Neural progenitor cell (in vitro differentiated cells): ENCODE measurements around the gene NDUFAF7. TPM values are rescaled to one million over a fixed set of nuclear protein-coding genes. Genes with fewer than 3 reads are reported as not detected.
"Not testable (repeated sequence)": the region's sequence is repeated elsewhere in the genome, so short reads cannot be mapped to it uniquely, and the experiment has no call there.

ENCODE experiments used
- DNase-seq: peaks from one replicate; pipeline ENCODE4 v3.0.0-alpha.2; 2016; ENCODE audit warnings: low spot score
- H2AFZ ChIP-seq: fragments of 200-600 bp; sonication (generic); replicated peaks from 2 replicates; pipeline ENCODE4 v1.6.1; 2016; ENCODE audit warnings: antibody characterized with exemption
- H3F3A ChIP-seq: fragments of 200-600 bp; sonication (generic); 2 replicates; pipeline ENCODE4 v1.6.1; 2016; ENCODE audit warnings: antibody characterized with exemption, low read depth
- H3K27ac ChIP-seq: fragments of 200-600 bp; sonication (generic); 2 replicates; pipeline ENCODE4 v1.5.1; 2016; ENCODE audit warnings: mild to moderate bottlenecking
- H3K27me3 ChIP-seq: fragments of 200-600 bp; sonication (generic); 2 replicates; pipeline ENCODE4 v1.6.1; 2016; ENCODE audit warnings: mild to moderate bottlenecking, moderate library complexity
- H3K36me3 ChIP-seq: fragments of 200-600 bp; sonication (generic); 2 replicates; pipeline ENCODE4 v1.5.1; 2016
- H3K4me1 ChIP-seq: fragments of 200-600 bp; sonication (generic); 2 replicates; pipeline ENCODE4 v1.6.1; 2016; ENCODE audit warnings: mixed run types
- H3K4me2 ChIP-seq: fragments of 200-600 bp; sonication (generic); 2 replicates; pipeline ENCODE4 v1.6.1; 2016
- H3K4me3 ChIP-seq: fragments of 200-600 bp; sonication (generic); 2 replicates; pipeline ENCODE4 v1.5.1; 2016
- H3K79me2 ChIP-seq: fragments of 200-600 bp; sonication (generic); 2 replicates; pipeline ENCODE4 v1.6.1; 2016; ENCODE audit warnings: low read depth
- H3K9ac ChIP-seq: fragments of 200-600 bp; sonication (generic); 2 replicates; pipeline ENCODE4 v1.6.1; 2016
- H3K9me3 ChIP-seq: fragments of 200-600 bp; sonication (generic); 2 replicates; pipeline ENCODE4 v1.5.1; 2016; ENCODE audit warnings: low read depth
- H4K20me1 ChIP-seq: fragments of 200-600 bp; sonication (generic); 2 replicates; pipeline ENCODE4 v1.6.1; 2016; ENCODE audit warnings: low read depth
- H3K27ac Mint-ChIP-seq: 3 replicates; pipeline ENCODE4 v1.8.0; 2021; ENCODE audit warnings: mixed read lengths
- H3K27me3 Mint-ChIP-seq: 2 replicates; pipeline ENCODE4 v1.8.0; 2022; ENCODE audit warnings: low read depth, mild to moderate bottlenecking, inconsistent platforms, moderate library complexity, mixed read lengths; ENCODE audit not compliant: insufficient read depth
- H3K36me3 Mint-ChIP-seq: 3 replicates; pipeline ENCODE4 v1.8.0; 2021; ENCODE audit warnings: mixed read lengths
- H3K4me1 Mint-ChIP-seq: 3 replicates; pipeline ENCODE4 v1.8.0; 2021; ENCODE audit warnings: mixed read lengths
- H3K4me3 Mint-ChIP-seq: 3 replicates; pipeline ENCODE4 v1.8.0; 2021; ENCODE audit warnings: mild to moderate bottlenecking, moderate library complexity, mixed read lengths
- H3K9me3 Mint-ChIP-seq: 3 replicates; pipeline ENCODE4 v1.8.0; 2020; ENCODE audit warnings: mixed read lengths
- CTCF ChIP-seq: fragments of 200-600 bp; sonication (generic); IDR thresholded peaks from 2 replicates; pipeline ENCODE4 v1.5.1; 2017; ENCODE audit warnings: antibody characterized with exemption, mild to moderate bottlenecking
- EZH2 ChIP-seq: fragments of 200-600 bp; sonication (generic); IDR thresholded peaks from 2 replicates; pipeline ENCODE4 v1.6.1; 2017; ENCODE audit warnings: antibody characterized with exemption, mild to moderate bottlenecking, moderate library complexity
- EZH2phosphoT487 ChIP-seq: fragments of 200-600 bp; sonication (generic); IDR thresholded peaks from 2 replicates; pipeline ENCODE4 v1.6.1; 2017; ENCODE audit warnings: antibody characterized with exemption
- total RNA-seq: library from RNA; depleted of rRNA; stranded (reverse); fragments of >200 nt; gene quantifications from 2 replicates; pipeline ENCODE4 v1.2.3, GENCODE V29; 2015; ENCODE audit warnings: low replicate concordance

NDUFAF7 gene
- total RNA-seq, 1 donor from 2014 or later = 47.4 TPM

GRCh38 chr2:37287966-37288365, 56.5 kb downstream of the NDUFAF7 start:
- no peak overlapping the region for H3K27ac ChIP-seq
- no peak overlapping the region for H3K27ac Mint-ChIP-seq
- no peaks in the 10 kb centered on the region for H3K9me3 ChIP-seq
- no peaks in the 10 kb centered on the region for H3K27me3 ChIP-seq
- no peak overlapping the region for H3K4me2 ChIP-seq
- no peak overlapping the region for H3K4me3 Mint-ChIP-seq
- no peaks in the 10 kb centered on the region for H3K4me1 Mint-ChIP-seq
- no peaks in the 10 kb centered on the region for H4K20me1 ChIP-seq
- H3K36me3 Mint-ChIP-seq = peaks cover 18% of the 10 kb centered on the region
- peaks cover 3% of the 10 kb centered on the region for H3F3A ChIP-seq
- H3K9ac ChIP-seq = no peak overlapping the region
- H3K4me1 ChIP-seq = no peaks in the 10 kb centered on the region
- no peak overlapping the region for H2AFZ ChIP-seq
- peaks cover 17% of the 10 kb centered on the region for H3K79me2 ChIP-seq
- TF ChIP-seq EZH2 (no peak), EZH2phosphoT487 (no peak), CTCF (peak; percentile 24)
- no peaks in the 10 kb centered on the region for H3K27me3 Mint-ChIP-seq
- H3K36me3 ChIP-seq = peaks cover 31% of the 10 kb centered on the region
- H3K9me3 Mint-ChIP-seq = no peaks in the 10 kb centered on the region
- no peak overlapping the region for H3K4me3 ChIP-seq
- DNase-seq = peak; percentile 7

GRCh38 chr2:37291680-37292079, 60.2 kb downstream of the NDUFAF7 start:
- no peaks in the 10 kb centered on the region for H3F3A ChIP-seq
- peaks cover 20% of the 10 kb centered on the region for H3K36me3 ChIP-seq
- Mint-ChIP-seq H3K4me1 (no peaks in the 10 kb centered on the region), H3K4me3 (no peak overlapping the region), H3K27ac (no peak overlapping the region), H3K27me3 (no peaks in the 10 kb centered on the region), H3K36me3 (peaks cover 21% of the 10 kb centered on the region), H3K9me3 (no peaks in the 10 kb centered on the region)
- peaks cover 53% of the 10 kb centered on the region for H3K79me2 ChIP-seq
- no peak overlapping the region for H3K4me2 ChIP-seq
- peaks cover 6% of the 10 kb centered on the region for H4K20me1 ChIP-seq
- H2AFZ ChIP-seq = no peak overlapping the region
- no peaks in the 10 kb centered on the region for H3K27me3 ChIP-seq
- TF ChIP-seq EZH2 = no peak
- TF ChIP-seq EZH2phosphoT487 = no peak
- TF ChIP-seq CTCF = no peak
- H3K4me3 ChIP-seq = no peak overlapping the region
- no peaks in the 10 kb centered on the region for H3K4me1 ChIP-seq
- no peak overlapping the region for H3K9ac ChIP-seq
- H3K9me3 ChIP-seq = no peaks in the 10 kb centered on the region
- H3K27ac ChIP-seq = no peak overlapping the region
- no peak for DNase-seq

- H3K27me3 Mint-ChIP-seq, H3K9ac ChIP-seq, H3K4me1 ChIP-seq, H2AFZ ChIP-seq, H3K27ac Mint-ChIP-seq, H3F3A ChIP-seq, H3K9me3 Mint-ChIP-seq, H3K4me1 Mint-ChIP-seq, H3K4me3 ChIP-seq, DNase-seq, H3K36me3 ChIP-seq, H3K27me3 ChIP-seq, H3K9me3 ChIP-seq, H3K27ac ChIP-seq, H3K4me3 Mint-ChIP-seq, H3K4me2 ChIP-seq: not testable (repeated sequence)
- H3K79me2 ChIP-seq = peaks cover 84% of the 10 kb centered on the region
- H3K36me3 Mint-ChIP-seq = peaks cover 21% of the 10 kb centered on the region
- peaks cover 23% of the 10 kb centered on the region for H4K20me1 ChIP-seq
Measured at GRCh38 chr2:37294858-37295257, 63.4 kb downstream of the NDUFAF7 start.

DNA sequence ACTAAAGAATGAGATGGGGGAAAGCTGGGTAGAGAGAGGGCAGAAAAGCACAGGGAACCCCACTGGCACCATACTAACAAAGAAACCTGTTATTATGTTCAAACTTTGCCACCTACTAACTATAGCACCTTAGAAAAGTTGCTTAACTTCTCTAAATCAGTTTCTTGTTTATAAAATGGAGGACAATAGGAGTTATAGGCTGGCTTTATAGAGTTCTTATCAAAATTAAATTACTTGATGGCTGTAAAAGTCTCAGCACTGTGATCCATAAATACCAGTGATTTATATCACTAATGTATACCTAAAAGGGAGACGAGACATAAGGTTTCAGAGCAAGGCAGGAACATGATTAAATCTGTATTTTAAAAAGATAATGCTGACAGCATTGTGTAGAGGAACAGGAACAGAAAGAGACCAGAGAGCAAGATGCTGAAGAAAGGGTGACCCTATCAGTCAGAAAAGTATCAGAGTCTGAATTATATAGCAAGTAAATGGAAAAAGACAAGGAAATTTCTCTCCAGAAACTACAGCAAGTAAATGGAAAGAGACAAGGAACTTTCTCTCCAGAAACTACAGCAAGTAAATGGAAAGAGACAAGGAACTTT, 64.1 kb downstream of the NDUFAF7 start:
- H3K9me3 ChIP-seq = no peaks in the 10 kb centered on the region
- no peak for DNase-seq
- no peak overlapping the region for H3K27ac ChIP-seq
- peaks cover 23% of the 10 kb centered on the region for H4K20me1 ChIP-seq
- H3K79me2 ChIP-seq = peaks cover 91% of the 10 kb centered on the region
- H3K36me3 ChIP-seq = peaks cover 9% of the 10 kb centered on the region
- Mint-ChIP-seq H3K27me3 (no peaks in the 10 kb centered on the region), H3K4me1 (no peaks in the 10 kb centered on the region), H3K27ac (no peak overlapping the region), H3K36me3 (peaks cover 25% of the 10 kb centered on the region), H3K4me3 (no peak overlapping the region), H3K9me3 (peaks cover 7% of the 10 kb centered on the region)
- no peak overlapping the region for H3K4me3 ChIP-seq
- no peaks in the 10 kb centered on the region for H3F3A ChIP-seq
- H3K4me1 ChIP-seq = no peaks in the 10 kb centered on the region
- no peak overlapping the region for H3K9ac ChIP-seq
- H3K4me2 ChIP-seq = no peak overlapping the region
- no peak overlapping the region for H2AFZ ChIP-seq
- TF ChIP-seq CTCF = no peak
- no peak for TF ChIP-seq EZH2
- TF ChIP-seq EZH2phosphoT487 = no peak
- no peaks in the 10 kb centered on the region for H3K27me3 ChIP-seq
